Activated T-cell treated with anti-CD3 and anti-CD28 coated beads for 48 hours (primary cell): ENCODE data around the gene ATN1.
"Not testable (repeated sequence)": the region's sequence is repeated elsewhere in the genome, so short reads cannot be mapped to it uniquely, and the experiment has no call there.

Experiments used
- DNase-seq: peaks from one replicate; pipeline ENCODE4 v3.0.0-alpha.2; 2020; ENCODE audit warnings: low read depth

ATN1 gene, protein sequence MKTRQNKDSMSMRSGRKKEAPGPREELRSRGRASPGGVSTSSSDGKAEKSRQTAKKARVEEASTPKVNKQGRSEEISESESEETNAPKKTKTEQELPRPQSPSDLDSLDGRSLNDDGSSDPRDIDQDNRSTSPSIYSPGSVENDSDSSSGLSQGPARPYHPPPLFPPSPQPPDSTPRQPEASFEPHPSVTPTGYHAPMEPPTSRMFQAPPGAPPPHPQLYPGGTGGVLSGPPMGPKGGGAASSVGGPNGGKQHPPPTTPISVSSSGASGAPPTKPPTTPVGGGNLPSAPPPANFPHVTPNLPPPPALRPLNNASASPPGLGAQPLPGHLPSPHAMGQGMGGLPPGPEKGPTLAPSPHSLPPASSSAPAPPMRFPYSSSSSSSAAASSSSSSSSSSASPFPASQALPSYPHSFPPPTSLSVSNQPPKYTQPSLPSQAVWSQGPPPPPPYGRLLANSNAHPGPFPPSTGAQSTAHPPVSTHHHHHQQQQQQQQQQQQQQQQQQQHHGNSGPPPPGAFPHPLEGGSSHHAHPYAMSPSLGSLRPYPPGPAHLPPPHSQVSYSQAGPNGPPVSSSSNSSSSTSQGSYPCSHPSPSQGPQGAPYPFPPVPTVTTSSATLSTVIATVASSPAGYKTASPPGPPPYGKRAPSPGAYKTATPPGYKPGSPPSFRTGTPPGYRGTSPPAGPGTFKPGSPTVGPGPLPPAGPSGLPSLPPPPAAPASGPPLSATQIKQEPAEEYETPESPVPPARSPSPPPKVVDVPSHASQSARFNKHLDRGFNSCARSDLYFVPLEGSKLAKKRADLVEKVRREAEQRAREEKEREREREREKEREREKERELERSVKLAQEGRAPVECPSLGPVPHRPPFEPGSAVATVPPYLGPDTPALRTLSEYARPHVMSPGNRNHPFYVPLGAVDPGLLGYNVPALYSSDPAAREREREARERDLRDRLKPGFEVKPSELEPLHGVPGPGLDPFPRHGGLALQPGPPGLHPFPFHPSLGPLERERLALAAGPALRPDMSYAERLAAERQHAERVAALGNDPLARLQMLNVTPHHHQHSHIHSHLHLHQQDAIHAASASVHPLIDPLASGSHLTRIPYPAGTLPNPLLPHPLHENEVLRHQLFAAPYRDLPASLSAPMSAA (N-terminal part only)

DNA sequence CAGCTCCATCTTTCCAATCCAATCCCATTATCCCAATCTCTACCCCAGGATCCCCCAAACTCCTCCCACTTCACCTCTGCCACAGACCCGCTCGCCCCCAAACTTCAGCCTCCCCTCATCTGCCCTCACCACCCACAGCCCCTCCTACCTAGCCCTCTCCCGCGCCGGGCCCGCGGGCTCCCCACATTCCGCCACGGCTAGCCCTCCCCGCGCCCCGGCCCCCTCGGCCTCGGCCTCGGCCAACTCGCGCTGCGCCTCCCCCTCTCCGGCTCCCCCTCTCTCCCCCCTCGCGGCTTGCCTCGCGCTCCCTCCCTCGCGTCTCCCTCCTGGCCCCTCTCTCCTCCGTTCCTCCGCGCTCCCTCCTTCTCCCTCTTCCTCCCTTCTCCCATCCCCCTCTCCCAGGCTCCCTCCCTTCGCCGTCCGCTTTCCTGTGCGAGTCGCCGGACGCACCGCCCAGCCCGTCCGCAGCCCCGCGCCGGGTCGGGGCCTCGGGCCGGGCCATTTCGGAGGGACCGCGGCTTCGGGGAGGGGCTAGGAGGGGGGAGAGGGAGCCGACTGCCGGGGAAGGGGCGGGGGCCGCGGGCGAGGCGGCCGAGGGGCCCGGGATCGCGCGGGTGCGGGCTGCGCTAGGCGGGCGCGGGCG is at the start of gene ATN1:
ATN1 (plus strand) TSS at position 581 of the 643 bp plus-strand sequence. CDS start 6,043 bp downstream, outside the sequence.
- DNase-seq = peak; percentile 32

DNA sequence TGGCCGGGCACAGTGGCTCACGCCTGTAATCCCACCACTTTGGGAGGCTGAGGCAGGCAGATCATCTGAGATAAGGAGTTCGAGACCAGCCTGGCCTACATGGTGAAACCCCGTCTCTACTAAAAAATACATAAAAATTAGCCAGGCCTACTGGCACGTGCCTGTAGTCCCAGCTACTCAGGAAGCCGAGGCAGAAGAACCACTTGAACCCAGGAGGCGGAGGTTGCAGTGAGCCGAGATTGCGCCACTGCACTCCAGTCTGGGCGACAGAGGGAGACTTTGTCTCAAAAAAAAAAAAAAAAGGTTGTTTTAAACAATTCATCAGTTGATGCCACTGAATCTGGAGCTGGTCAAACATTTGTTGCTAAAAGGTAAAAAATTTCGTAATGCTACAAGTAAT is 47.9 kb upstream of the ATN1 start:
- not testable (repeated sequence) for DNase-seq

DNA sequence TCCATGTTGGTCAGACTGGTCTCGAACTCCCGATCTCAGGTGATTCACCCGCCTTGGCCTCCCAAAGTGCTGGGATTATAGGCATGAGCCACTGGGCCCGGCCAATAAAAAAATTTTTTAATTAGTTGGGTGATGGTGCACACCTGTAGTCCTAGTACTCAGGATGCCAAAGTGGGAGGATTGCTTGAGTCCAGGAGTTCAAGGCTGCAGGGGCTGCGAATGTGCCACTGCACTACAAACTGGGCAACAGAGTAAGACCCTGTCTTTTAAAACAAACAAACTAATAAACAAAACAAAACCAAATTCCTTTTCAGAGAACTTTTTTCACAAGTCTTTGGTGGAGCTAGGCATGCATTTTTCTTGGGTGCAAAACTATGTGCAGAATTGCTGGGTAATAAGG is 44.5 kb upstream of the ATN1 start:
- DNase-seq = no peak

DNA sequence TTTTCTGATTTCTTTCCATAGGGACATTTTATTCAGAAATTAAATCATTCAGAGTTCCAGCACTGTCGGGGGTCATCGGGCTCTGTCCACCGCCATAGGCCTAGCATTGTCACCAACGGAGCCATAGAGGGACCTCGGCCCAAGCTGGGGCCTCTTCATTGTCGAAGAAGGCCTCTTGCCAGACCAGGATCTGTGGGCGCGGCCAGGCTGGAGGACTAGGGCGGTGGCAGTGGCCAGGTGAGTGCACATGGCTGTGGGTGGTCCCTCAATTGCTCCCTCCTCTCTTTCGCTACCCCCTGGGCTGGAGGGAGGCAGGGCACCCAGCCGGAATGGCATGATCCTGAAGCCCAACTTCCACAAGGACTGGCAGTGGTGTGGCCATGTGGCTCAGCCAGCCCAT is 44.1 kb upstream of the ATN1 start:
- DNase-seq = no peak

DNA sequence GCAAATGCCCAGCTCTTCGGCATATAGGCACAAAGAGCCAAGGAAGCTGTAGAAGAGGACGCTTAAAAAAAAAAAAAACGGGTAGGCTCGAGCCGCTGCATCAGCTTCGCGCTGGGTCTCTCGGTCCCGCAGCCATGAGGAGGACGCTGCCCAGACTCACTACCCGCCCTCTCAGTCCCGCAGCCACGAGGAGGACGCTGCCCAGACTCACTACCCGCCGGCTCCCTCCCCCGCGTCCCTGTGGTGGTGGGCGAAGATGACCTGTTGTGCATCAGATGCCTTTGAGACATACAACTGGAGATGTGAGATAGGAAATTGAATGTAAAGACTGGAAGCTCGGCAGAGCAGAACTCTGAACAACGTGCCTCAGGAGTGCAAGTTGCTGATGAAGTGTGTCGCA is 43.2 kb upstream of the ATN1 start:
- no peak for DNase-seq

DNA sequence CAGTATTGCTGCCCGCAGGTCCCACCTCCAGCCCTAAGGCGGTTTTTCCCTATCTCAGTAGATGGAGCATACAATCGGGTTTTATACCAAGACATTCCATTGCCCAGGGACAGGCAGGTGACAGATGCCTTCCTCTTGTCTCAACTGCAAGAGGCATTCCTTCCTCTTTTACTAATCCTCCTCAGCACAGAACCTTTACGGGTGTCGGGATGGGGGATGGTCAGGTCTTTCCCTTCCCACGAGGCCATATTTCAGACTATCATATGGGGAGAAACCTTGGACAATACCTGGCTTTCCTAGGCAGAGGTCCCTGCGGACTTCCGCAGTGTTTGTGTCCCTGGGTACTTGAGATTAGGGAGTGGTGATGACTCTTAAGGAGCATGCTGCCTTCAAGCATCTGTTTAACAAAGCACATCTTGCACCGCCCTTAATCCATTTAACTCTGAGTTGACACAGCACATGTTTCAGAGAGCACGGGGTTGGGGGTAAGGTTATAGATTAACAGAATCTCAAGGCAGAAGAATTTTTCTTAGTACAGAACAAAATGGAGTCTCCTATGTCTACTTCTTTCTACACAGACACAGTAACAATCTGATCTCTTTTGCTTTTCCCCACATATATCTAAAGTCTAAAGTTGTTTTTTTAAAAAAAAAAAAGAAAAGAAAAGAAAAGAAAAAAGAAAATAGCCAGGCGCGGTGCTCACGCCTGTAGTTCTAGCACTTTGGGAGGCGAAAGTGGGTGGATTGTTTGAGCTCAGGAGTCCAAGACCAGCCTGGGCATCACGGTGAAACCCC is 41.4 kb upstream of the ATN1 start:
- DNase-seq = not testable (repeated sequence)

DNA sequence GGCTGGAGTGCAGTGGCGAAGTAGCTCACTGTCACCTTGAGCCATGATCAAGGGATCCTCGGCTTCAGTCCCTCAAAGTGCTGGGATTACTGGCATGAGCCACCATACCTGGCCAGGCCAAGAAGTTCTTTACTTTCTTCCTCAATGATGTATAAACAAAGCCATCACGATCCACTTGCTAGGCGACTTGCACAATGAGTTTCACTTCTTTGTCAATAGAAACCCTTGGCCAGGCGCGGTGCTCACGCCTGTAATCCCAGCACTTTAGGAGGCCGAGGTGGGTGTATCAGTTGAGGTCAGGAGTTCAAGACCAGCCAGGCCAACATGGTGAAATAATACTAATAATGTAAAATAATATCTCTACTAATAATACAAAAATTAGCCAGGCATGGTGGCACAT is 40.3 kb upstream of the ATN1 start:
- DNase-seq = no peak

DNA sequence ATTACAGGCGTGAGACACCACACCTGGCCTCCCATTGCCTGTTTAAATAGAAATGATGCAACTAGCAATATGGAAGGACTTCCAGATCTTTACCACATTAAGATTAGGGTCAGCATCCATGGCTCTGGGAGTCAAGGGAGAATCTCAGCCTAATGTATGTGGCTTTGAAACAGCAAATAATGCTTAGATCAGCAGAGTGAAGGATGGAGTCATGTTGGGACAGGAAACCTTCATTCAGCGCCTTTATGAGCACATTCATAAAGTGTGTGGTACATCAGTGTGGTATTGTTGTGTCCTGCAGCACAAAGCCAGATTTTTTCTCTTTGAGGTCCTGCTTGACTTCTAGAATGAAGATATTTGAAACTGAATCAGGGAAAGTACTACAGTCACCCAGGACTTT is 39.4 kb upstream of the ATN1 start:
- DNase-seq = no peak

DNA sequence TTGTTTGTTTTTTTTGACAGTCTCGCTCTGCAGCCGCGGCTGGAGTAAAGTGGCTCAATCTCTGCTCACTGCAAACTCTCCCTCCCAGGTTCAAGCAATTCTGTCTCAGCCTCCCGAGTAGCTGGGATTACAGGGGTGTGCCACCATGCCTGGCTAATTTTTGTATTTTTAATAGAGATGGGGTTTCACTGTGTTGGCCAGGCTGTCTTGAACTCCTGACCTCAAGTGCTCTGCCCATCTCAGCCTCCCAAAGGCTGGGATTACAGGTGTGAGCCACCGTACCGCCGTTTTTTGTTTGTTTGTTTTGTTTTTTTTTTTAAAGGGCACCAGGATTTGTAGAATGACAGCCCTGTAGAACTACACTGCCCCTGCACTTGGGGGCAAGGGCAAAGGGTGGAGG is 39.0 kb upstream of the ATN1 start:
- not testable (repeated sequence) for DNase-seq

DNA sequence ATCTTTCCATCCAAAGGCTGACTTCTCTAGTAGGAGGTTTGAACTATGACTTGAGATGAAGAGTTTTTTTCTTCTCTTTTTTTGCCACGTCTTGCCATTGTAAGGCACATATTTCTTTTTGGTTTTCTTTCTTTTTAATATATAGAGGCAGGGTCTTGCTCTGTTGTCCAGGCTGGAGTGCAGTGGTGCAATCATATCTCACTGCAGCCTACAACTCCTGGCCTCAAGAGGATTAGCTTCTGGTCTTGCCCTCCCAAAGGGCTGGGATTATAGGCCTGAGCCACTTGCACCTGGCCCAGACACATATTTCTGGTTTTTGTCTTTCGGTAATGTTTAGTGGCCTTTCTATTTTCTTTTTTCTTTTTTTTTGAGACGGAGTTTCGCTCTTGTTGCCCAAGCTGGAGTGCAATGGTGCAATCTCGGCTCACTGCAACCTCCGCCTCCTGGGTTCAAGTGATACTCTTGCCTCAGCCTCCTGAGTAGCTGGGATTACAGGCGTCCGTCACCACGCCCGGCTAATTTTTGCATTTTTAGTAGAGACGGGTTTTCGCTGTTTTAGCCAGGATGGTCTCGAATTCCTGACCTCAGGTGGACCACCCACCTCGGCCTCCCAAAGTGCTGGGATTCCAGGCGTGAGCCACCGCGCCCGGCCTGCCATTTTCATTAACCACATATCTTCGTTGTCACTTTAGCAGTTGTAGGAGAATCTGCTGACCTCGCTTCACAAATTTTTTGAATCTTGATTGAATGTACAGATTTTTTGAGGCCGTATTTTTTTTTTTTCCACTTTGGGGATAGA is 37.8 kb upstream of the ATN1 start:
- not testable (repeated sequence) for DNase-seq

DNA sequence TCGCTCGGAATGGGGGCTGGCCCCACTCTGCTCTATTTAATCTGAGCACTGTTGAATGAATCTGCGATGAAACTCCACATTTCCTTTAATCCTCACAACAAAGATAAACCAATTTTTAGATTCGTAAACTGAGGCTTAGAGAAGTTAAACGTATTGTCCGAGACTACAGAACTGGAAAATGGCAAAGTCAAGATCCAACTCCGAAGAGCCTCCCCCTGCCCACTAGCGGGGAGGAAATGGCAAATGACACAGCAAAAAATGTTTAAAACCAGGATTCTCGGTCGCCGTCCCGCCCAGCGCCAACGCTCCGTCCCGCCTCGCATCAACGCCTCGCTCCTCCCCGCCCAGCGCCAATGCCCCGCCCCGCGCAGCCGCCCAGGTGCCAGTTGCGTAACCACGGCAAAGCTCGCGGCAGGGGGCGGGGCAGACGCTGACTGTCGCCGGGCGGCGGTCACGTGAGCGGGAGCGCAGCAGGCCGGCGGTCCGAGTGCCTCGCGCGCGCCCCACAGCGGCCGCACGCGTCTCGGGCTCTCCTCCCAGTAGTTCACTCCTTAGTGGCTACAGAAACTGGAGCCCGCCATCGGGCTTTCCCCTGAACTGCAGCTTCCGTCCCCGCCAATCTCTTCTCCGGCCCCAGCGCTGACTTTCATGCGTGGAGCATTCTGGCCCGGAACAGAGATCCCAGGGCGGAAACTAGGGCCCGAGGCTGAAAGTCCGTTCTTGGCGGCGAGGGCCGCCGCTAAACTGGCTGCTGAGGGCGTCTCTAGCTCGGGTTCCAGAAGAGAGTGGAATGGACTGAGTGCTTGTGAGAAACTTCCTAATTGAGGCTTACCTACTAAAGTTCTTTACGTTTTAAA is 36.7 kb upstream of the ATN1 start:
- peak; percentile 99 for DNase-seq

DNA sequence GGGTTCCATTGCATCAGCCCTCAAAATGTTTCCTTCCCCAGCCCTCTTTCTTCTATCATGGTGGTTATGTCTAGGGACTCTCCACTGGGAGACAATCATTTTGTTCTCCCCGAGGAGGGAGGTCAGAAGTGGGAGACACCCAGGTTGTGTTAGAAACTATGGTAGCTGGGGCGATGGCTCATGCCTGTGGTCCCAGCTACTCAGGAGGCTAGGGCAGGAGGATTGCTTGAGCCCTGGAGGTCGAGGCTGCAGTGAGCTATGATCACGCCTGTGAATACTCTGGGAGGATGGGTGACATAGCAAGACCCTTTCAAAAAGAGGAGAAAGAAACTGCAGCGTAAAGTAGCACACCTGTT is 36.1 kb upstream of the ATN1 start:
- DNase-seq = no peak

DNA sequence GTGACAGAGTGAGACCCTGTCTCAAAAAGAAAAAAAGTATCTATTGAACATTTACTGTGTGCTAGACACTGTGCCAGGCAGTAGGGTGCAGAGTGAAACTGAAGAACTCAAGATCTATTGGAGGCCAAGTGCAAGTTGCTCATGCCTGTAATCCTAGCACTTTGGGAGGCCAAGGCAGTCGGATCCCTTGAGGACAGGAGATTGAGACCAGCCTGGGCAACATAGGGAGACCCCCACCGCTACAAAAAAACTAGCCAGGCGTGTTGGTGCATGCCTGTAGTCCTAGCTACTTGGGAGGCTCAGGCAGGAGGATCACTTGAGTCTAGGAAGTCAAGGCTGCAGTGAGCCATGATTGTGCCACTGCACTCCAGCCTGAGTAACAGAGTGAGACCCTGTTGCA is 35.1 kb upstream of the ATN1 start:
- DNase-seq = not testable (repeated sequence)

DNA sequence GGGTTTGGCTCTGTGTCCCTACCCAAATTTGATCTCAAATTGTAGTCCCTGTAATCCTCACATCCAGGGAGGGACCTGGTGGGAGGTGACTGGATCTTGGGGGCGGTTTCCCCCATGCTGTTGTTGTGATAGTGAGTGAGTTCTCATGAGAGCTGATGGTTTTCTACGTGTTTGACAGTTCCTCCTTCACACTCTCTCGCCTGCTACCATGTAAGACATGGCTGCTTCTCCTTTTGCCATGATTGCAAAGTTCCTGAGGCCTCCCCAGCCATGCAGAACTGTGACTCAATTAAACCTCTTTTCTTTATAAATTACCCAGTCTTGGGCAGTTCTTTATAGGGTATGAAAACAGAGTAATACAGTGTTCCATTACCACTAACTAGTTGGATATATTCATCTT is 33.4 kb upstream of the ATN1 start:
- DNase-seq = no peak

DNA sequence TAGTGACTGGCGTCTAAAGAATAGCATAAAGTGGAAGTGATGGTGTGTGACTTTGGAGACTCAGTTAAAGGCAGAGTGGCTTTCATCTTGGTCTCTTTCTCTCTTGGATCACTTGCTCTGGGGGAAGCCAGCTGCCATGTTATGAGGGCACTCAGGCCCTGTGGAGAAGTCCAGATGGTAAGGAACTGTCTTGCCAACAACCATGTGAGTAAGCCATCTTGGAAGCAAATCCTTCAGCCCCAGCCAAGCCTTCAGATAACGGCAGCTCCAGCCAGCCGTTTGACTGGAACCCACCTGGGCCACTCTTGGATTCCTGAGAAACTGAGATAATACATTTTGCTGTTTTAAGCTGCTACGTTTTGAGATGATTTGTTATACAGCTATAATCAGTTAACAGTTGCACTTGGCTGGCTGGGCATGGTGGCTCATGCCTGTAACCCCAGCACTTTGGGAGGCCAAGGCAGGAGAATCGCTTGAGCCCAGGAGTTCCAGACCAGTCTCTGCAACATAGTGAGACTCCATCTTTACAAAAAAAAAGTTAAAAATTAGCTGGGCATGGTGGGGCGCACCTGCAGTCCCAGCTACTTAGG is 30.8 kb upstream of the ATN1 start:
- DNase-seq = no peak

DNA sequence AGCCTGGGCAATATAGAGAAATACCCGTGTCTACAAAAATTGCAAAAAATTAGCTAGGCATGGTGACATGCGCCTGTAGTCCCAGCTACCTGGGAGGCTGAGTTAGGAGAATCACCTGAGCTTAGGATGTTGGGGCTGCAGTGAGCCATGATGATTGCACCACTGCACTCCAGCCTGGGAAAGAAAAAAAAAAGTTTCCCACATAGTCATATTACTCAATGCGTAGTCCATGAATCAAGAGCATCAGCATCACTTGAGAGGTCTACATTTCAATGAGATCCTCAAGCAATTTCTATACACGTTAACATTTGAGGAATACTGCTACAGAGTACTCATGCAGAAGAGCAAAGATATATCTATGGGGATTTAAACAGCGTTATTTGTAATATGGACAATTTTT is 28.3 kb upstream of the ATN1 start:
- no peak for DNase-seq

DNA sequence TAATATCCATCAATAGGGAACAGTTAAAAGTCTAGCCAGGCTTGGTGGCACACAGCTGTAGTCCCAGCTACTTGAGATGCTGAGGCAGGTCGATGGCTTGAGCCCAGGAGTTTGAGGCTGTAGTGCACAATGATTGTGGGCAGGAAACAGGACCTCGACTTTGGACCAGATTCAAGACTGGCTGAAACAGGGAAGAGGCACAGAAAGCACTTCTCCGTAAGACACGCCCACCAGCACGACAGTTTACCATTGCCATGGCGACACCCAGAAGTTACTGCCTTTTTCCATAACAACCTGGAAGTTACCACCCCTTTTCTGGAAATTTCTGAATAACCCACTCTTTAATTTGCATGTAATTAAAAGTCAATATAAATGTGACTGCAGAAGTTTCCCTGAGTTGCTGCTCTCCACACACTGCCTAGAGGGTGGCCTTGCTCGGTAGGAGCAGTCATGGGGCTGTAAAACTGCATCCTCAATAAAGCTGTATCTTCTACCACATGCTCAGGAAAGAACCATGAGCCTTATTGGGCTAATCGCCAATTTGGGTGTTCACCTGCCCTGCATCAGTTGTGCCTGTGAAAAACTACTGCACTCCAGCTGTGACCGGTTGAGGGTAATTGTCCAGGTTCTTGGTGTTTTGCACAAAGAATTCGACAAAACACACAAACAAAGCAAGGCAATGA is 27.8 kb upstream of the ATN1 start:
- no peak for DNase-seq

DNA sequence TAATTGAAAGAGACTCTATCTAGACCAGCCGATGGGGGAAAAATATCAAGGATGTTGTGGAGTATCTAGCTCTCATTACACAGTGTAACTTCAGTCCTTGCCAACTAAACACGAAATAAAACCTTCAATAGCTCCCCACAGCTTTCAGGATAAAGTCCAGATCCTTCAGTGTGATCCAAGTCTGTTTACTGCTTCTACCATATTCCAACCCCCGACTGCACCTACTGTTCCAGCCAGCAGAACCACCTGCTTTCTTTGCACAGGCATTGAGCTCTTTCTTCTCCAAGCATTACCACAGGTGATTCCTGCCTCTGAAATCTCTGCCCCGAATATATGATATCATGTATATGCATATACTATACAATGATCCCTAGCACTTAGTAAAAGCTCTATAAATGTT is 25.3 kb upstream of the ATN1 start:
- DNase-seq = no peak

DNA sequence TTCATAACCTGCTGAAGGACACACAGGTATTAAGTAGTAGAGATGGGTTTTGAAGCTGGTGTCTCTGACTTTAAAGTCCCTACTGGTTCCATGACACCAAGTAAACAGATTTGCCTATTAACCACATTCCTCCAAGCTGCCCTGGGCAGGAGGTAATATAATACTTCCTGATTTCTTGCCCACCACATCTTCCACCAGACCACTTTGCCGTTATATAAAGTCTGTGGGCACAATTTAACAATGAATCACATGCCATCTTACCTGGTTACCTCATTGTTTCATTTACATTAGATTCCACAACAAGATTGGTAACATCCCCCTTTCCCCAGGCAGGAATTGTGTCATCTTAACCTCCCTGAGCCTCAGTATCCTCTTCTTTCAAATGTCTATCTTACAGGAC is 24.0 kb upstream of the ATN1 start:
- DNase-seq = no peak
